Endothelial cell of umbilical vein (primary cell): ENCODE results near the gene ABRAXAS1. TPM values are rescaled to one million over a fixed set of nuclear protein-coding genes. Genes with fewer than 3 reads are reported as not detected.

ENCODE experiments used
- BruUV-seq: library from RNA; stranded (reverse); fragments of 400-500 nt; replicated peaks from 2 replicates; lab custom pipeline; 2021; lab: Mats Ljungman, UMichigan
- CTCF ChIA-PET: fragments of 300-600, 350-600 bp; sonication (Branson Sonifier 250); formaldehyde crosslinking; loops from one replicate; lab custom pipeline; 2021; ENCODE audit warnings: antibody characterized with exemption, inconsistent platforms; lab: Charles Lee
- POLR2A ChIA-PET: fragments of 300-600, 350-600 bp; sonication (Branson Sonifier 250); formaldehyde crosslinking; loops from one replicate; lab custom pipeline; 2021; ENCODE audit warnings: antibody characterized with exemption, inconsistent platforms; lab: Charles Lee
- DNase-seq: peaks from one replicate; pipeline ENCODE4 v3.0.0-alpha.2; 2011; ENCODE audit warnings: low read depth, low spot score
- FAIRE-seq: peaks from 2 replicates; lab custom pipeline; 2011; peaks lifted over from hg19 to GRCh38; lab: Jason Lieb, UNC
- H2AFZ ChIP-seq: 2 replicates; pipeline ENCODE4 v1.6.0; 2012; ENCODE audit warnings: low read depth, low read length, control low read depth, inconsistent platforms
- H3K27ac ChIP-seq: 2 replicates; pipeline ENCODE4 v1.5.1; 2011; ENCODE audit warnings: low read depth, mild to moderate bottlenecking, control low read depth, low read length, moderate library complexity; ENCODE audit not compliant: insufficient read depth
- H3K27me3 ChIP-seq, 2 experiments: 2 replicates each; pipeline versions ENCODE4 v1.6.0 to v1.6.1; 2011; ENCODE audit warnings: low read length in 2 of 2, mixed read lengths in 1 of 2; ENCODE audit not compliant: control insufficient read depth in 2 of 2, insufficient read depth in 2 of 2
- H3K36me3 ChIP-seq, 2 experiments: 2 replicates in 1 of 2; 3 replicates in 1 of 2; pipeline ENCODE4 v1.5.1; 2011; ENCODE audit warnings: low read length in 2 of 2, mild to moderate bottlenecking in 1 of 2, moderate library complexity in 1 of 2; ENCODE audit not compliant: control insufficient read depth in 2 of 2, insufficient read depth in 2 of 2; ENCODE audit errors: extremely low read depth in 1 of 2
- H3K4me1 ChIP-seq: 3 replicates; pipeline ENCODE4 v1.5.1; 2011; ENCODE audit warnings: mild to moderate bottlenecking, low read length; ENCODE audit not compliant: control insufficient read depth, insufficient read depth; ENCODE audit errors: extremely low read depth
- H3K4me2 ChIP-seq: 2 replicates; pipeline ENCODE4 v1.6.1; 2011; ENCODE audit warnings: low read length, control low read depth, mixed read lengths; ENCODE audit not compliant: insufficient read depth
- H3K4me3 ChIP-seq, 3 experiments: fragments of 200-600 bp in 1 of 3; sonication (generic), shearing (Covaris generic) in 1 of 3; replicated peaks in 1 of 3; 2 replicates each; pipeline ENCODE4 v1.5.1; 2011 to 2016; ENCODE audit warnings: control low read depth in 3 of 3, low read length in 3 of 3, mild to moderate bottlenecking in 2 of 3, inconsistent platforms in 1 of 3, low read depth in 1 of 3, moderate library complexity in 1 of 3; ENCODE audit not compliant: insufficient read depth in 1 of 3
- H3K79me2 ChIP-seq: 2 replicates; pipeline ENCODE4 v1.6.0; 2012; ENCODE audit warnings: low read length, inconsistent platforms; ENCODE audit not compliant: control insufficient read depth, insufficient read depth
- H3K9ac ChIP-seq: replicated peaks from 2 replicates; pipeline ENCODE3; 2011; ENCODE audit warnings: low read length, control low read depth; ENCODE audit not compliant: insufficient read depth; ENCODE audit errors: extremely low read depth
- H3K9me1 ChIP-seq: replicated peaks from 3 replicates; pipeline ENCODE4 v1.6.0; 2011; ENCODE audit warnings: mild to moderate bottlenecking, low read length; ENCODE audit not compliant: control insufficient read depth, insufficient read depth; ENCODE audit errors: extremely low read depth
- H3K9me3 ChIP-seq: replicated peaks from 2 replicates; pipeline ENCODE4 v1.5.1; 2012; ENCODE audit warnings: low read length, inconsistent platforms; ENCODE audit not compliant: control insufficient read depth, insufficient read depth
- H4K20me1 ChIP-seq: replicated peaks from 2 replicates; pipeline ENCODE3; 2011; ENCODE audit warnings: mild to moderate bottlenecking, low read length; ENCODE audit not compliant: control insufficient read depth, insufficient read depth; ENCODE audit errors: extremely low read depth
- FOS ChIP-seq: IDR thresholded peaks from 2 replicates; pipeline ENCODE4 v1.6.1; 2011; ENCODE audit warnings: mild to moderate bottlenecking, low read length, moderate library complexity, borderline replicate concordance; ENCODE audit not compliant: insufficient read depth
- GATA2 ChIP-seq: IDR thresholded peaks from 2 replicates; pipeline ENCODE4 v1.7.0; 2011; ENCODE audit warnings: low read depth, mild to moderate bottlenecking, moderate library complexity, mixed read lengths, low read length; ENCODE audit not compliant: insufficient read length, insufficient read depth
- JUN ChIP-seq: IDR thresholded peaks from 2 replicates; pipeline ENCODE4 v1.6.1; 2011; ENCODE audit warnings: borderline replicate concordance, low read depth; ENCODE audit not compliant: insufficient read length, insufficient read depth
- MYC ChIP-seq: IDR thresholded peaks from one replicate; pipeline ENCODE4 v1.6.1; 2011; ENCODE audit warnings: mild to moderate bottlenecking, low read depth, low read length
- POLR2AphosphoS5 ChIP-seq: IDR thresholded peaks from 2 replicates; pipeline ENCODE4 v1.6.1; 2012; ENCODE audit warnings: low read depth, mild to moderate bottlenecking, control low read depth, low read length, moderate library complexity; ENCODE audit not compliant: insufficient read depth
- dilution Hi-C: fragments of 300-500 bp; cut with MboI; formaldehyde crosslinking; loops from one replicate; pipeline ENCODE4 v1.15.0; 2019; ENCODE audit warnings: low sequenced_read_pairs; ENCODE audit not compliant: extremely low pct_ligation_motif_present
- intact Hi-C: fragments of 100-400 bp; cut with micrococcal nuclease; formaldehyde crosslinking; loops from one replicate; pipeline ENCODE4 v1.10.0; 2022
- polyA plus RNA-seq, 4 experiments: library from polyadenylated mRNA; depleted of rRNA in 3 of 4; stranded (reverse) in 3 of 4; unstranded in 1 of 4; fragments of >200 nt; gene quantifications; 2 replicates each; pipeline versions ENCODE4 v1.2.1 to v1.2.3, GENCODE V29; 2011 to 2012; ENCODE audit warnings: missing spikeins in 1 of 4
- total RNA-seq: library from RNA; stranded (reverse); gene quantifications from 2 replicates; pipeline ENCODE4 v1.2.3, GENCODE V29; 2021
- TF ChIP-seq, protein P1 (sequence below), 2 donors: IDR thresholded peaks; 1 replicate in 1 of 2; 2 replicates in 1 of 2; pipeline ENCODE4 v1.5.1; 2011; ENCODE audit warnings: low read length in 2 of 2, mild to moderate bottlenecking in 2 of 2, moderate library complexity in 2 of 2, control low read depth in 1 of 2, inconsistent platforms in 1 of 2, low read depth in 1 of 2; ENCODE audit not compliant: insufficient read depth in 1 of 2; ENCODE audit errors: extremely low read depth in 1 of 2
- TF ChIP-seq, protein P2 (sequence below): IDR thresholded peaks from 2 replicates; pipeline ENCODE4 v1.6.1; 2011; ENCODE audit not compliant: insufficient read depth, insufficient read length

ABRAXAS1 gene
- total and polyA plus RNA-seq, 2 donors (not counting 3 experiments of a cell fraction or from before 2014, with no cell fraction given) = 5.5 to 16.7 TPM

DNA sequence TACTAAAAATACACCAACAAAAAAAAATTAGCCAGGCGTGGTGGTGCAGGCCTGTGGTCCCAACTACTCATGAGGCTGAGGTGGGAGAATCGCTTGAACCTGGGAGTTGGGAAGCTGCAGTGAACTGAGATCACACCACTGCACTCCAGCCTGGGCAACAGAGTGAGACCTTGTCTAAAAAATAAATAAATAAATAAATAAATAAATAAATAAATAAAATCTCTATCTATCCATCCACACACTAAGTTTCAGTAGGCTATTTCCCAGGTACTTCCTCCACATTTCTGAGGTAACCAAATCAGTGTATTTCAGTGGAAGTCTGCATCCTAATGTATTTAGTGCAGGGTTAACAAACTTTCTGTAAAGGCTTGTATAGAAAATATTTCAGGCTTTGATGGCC, 10.9 kb downstream of the ABRAXAS1 start:
- BruUV-seq = no TSS peak
- intact Hi-C loops = no loop called here
- Histone ChIP-seq H3K27ac (no peak overlapping the region), H3K4me2 (no peak overlapping the region), H4K20me1 (no peaks in the 10 kb centered on the region), H3K79me2 (no peaks in the 10 kb centered on the region), H3K9me3 (no peaks in the 10 kb centered on the region), H3K36me3 (peaks cover 0 to 3% of the 10 kb centered on the region in 2 experiments), H3K9me1 (no peaks in the 10 kb centered on the region), H3K4me1 (no peaks in the 10 kb centered on the region), H3K27me3 (no peaks in the 10 kb centered on the region), H3K9ac (no peak overlapping the region), H2AFZ (no peak overlapping the region), H3K4me3 (no peak overlapping the region)
- TF ChIP-seq JUN = no peak
- no peak for TF ChIP-seq POLR2AphosphoS5
- TF ChIP-seq MYC = no peak
- TF ChIP-seq FOS = no peak
- TF ChIP-seq, protein P1, sequence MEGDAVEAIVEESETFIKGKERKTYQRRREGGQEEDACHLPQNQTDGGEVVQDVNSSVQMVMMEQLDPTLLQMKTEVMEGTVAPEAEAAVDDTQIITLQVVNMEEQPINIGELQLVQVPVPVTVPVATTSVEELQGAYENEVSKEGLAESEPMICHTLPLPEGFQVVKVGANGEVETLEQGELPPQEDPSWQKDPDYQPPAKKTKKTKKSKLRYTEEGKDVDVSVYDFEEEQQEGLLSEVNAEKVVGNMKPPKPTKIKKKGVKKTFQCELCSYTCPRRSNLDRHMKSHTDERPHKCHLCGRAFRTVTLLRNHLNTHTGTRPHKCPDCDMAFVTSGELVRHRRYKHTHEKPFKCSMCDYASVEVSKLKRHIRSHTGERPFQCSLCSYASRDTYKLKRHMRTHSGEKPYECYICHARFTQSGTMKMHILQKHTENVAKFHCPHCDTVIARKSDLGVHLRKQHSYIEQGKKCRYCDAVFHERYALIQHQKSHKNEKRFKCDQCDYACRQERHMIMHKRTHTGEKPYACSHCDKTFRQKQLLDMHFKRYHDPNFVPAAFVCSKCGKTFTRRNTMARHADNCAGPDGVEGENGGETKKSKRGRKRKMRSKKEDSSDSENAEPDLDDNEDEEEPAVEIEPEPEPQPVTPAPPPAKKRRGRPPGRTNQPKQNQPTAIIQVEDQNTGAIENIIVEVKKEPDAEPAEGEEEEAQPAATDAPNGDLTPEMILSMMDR (IDR thresholded peaks at IDR 0.05; ENCODE audit: extremely low read depth in 1 of 2, insufficient read depth in 1 of 2, low read depth in 1 of 2, low read length in 2 of 2) = no peak
- TF ChIP-seq, protein P2, sequence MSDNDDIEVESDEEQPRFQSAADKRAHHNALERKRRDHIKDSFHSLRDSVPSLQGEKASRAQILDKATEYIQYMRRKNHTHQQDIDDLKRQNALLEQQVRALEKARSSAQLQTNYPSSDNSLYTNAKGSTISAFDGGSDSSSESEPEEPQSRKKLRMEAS = no peak
- no peak for TF ChIP-seq GATA2
- DNase-seq = no peak
- FAIRE-seq = no peak
- POLR2A ChIA-PET = no interaction called here
- dilution Hi-C loops = no loop called here
- CTCF ChIA-PET = interaction anchor here (1.8 kb wide), 1 partner anchor 19 kb away, joined by 6 read pairs; no protein-coding TSS in a partner anchor
